ENCODE results near the gene OSBP2.
A peak's percentile ranks its signal among the peaks of the same experiment; 100 is the strongest.

The OSBP2 gene

DNA sequence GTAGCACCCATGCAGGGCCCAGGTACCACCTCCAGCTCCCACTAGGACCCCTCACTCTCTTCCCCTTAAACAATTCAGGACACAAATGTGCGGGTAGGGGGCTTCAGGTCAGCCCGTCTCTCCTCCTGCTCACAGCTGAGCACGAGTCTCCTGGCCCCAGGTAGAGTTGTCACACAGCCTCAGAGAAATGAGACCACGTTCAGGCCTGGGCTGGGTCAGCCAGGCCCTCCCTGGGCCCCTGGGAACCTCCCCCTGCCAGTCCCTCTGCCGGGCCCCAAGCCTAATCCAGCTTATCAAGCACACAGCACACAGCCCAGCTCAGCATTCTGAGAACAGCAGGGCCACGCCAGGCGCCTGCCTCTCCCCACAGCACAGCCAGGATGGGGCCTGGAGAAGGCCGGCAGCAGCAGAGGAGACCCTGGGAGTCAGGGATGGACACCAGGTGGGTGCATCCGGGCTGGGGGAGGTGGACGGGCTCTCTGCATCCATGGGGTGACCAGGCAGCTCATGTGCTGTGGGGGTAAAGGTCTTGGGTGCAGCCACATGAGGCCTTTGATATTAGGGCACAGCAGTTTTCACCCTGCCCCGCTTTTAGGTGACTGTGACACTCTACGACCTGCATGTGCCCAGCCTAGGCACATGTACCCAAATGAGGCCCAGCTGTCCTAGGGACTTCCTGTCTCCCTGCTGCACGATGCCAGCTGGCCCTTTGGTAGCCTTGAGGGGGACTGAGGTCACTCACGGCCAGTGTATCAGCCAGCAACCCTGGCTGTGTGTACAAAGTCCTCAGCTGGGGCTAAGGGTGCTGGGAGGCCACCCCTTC lies 186.9 kb downstream of the OSBP2 start:
- DNase-seq (ENCODE audit: low spot score) = no peak

DNA sequence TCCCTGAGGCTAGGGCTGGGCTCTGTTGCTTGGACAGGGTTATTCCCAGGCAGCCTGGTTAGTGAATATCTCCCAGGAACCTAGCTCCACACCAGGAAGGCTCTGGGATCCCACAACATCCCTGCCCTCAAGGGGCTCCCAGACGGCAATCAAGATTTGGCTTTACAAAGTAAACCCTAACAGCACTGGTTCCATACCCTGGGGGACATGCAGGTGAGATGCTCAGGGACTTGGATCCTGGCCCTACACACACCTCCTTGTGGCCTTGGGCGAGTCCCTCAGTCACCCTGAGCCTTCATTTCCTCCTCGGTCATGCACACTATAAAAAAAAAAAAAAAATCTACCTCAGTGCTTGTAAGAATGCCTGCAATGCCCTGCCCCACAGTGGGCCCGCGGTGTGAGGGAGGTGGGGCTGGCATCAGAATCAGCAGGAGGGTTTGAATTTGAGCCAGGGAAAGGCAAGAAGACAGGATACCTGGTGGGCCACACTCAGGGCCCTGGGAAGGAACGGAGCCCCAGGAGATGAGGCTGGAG lies 187.6 kb downstream of the OSBP2 start:
- no peak for DNase-seq (ENCODE audit: low spot score)

- DNase-seq (ENCODE audit: low spot score) = no peak
These were observed 188.4 kb downstream of the OSBP2 start for GRCh38 chr22:30882974-30883533.

GRCh38 chr22:30883586-30884145 lies 189.0 kb downstream of the OSBP2 start:
- DNase-seq (ENCODE audit: low spot score) = no peak

GRCh38 chr22:30884211-30885000 lies 189.7 kb downstream of the OSBP2 start:
- no peak for DNase-seq (ENCODE audit: low spot score)

GRCh38 chr22:30885001-30885366 lies 190.3 kb downstream of the OSBP2 start:
- DNase-seq (ENCODE audit: low spot score) = no peak

DNA sequence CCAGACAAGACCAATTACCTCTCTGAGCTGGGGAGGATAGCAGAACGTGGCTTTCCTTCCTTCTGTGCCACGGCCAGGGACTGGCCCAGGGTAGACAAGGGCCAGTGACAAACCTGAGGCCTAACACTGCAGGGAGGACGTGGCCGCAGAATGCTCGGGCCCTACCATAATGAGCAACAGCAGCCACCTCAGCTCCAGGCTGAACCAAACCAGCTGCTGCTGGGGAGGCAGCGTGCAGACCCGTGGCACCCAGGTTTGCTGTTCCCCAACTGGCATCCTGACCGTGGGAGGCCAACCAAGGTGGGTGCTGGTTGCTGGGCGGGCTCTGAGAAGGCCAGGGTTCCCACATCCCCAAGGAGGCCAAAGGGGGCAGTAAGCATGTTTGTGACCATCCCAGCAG lies 190.9 kb downstream of the OSBP2 start:
- no peak for DNase-seq (ENCODE audit: low spot score)

DNA sequence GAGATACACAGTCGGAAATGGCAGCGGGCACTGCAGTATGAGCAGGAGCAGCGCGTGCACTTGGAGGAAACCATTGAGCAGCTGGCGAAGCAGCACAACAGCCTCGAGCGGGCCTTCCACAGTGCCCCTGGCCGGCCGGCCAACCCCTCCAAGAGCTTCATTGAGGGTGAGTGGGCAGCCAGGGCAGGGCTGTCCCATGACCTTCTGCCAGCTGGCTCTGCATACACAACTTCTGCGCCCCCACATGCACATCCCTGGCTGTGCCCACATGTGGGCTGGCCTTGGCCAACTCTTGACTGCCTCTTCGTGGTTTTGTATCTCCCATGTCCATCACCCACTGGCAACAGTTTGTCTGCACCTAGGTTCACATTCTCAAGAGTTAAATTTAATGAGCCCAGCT lies 192.8 kb downstream of the OSBP2 start:
- DNase-seq (ENCODE audit: low spot score) = no peak

- DNase-seq (ENCODE audit: low spot score) = no peak
These were observed 193.2 kb downstream of the OSBP2 start for GRCh38 chr22:30887861-30888260.

DNA sequence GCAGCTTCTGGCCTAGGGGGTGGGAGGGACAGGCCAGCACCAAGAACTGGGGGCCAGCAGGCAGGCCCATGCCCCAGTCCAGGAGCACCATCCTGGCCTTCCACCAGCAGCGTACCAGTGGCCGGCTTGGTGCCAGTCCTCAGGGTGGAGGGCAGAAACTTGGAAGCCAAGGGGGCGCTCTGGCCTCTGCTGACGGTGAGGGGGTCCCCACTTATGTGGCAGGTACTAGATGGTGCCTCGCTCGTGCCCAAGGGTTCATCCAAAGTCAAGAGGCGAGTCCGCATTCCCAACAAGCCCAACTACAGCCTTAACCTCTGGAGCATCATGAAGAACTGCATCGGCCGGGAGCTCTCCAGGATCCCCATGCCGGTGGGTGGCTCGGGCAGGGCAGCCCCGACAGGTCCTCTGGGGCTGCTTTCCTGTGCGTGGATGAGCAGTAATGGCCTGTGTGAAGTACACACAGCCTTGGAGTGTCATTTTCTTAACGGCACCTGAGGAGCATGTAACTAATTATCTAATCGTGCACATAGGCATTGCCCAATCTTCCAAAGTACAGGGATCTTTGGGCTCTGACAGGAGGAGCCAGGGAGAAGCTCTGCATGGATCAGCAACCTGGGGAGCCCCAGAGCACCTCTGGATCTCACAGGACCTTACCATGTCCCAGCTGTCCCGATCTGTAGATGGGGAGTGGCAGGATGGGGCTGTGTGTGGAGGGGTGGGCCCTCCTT lies 194.8 kb downstream of the OSBP2 start:
- no peak for DNase-seq (ENCODE audit: low spot score)

GRCh38 chr22:30889996-30890480 lies 195.4 kb downstream of the OSBP2 start:
- DNase-seq (ENCODE audit: low spot score) = no peak

GRCh38 chr22:30890686-30891442 lies 196.2 kb downstream of the OSBP2 start:
- DNase-seq (ENCODE audit: low spot score) = peak; percentile 38

DNA sequence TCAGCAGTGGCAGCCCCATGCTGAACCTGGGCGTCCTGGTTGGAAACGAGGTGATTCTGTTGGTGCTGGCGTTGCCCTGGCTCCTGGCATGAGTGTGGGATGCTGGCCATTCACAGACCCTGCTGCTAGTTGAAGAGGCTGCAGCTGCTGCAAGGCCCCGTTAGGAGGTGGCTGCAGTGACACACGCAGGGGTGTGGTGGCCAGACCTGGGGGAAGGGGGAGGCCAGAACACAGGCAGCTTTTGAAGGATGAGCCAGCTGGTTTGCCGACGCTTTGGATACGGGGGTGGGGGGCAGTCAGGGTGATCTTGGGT lies 196.7 kb downstream of the OSBP2 start:
- DNase-seq (ENCODE audit: low spot score) = no peak

DNA sequence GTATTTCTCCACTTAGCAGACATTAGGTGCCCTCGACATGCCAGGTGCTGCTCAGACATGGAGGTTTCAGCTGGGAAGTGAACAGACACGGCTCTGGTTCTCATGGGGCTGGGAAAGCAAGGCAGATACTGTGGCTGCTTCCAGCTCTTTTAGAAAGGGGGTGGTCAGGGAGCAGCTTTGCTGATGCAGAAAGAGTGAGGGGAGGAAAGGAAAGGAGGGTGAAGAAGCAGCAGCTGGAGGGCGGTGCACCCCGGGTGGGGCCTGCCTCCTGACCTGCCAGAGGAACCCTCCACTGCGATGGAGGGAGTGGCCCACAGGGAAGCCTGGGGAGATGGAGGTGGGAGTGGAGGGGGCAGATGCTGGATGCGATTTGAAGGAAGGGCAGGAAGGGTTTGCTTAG lies 197.1 kb downstream of the OSBP2 start:
- no peak for DNase-seq (ENCODE audit: low spot score)

DNA sequence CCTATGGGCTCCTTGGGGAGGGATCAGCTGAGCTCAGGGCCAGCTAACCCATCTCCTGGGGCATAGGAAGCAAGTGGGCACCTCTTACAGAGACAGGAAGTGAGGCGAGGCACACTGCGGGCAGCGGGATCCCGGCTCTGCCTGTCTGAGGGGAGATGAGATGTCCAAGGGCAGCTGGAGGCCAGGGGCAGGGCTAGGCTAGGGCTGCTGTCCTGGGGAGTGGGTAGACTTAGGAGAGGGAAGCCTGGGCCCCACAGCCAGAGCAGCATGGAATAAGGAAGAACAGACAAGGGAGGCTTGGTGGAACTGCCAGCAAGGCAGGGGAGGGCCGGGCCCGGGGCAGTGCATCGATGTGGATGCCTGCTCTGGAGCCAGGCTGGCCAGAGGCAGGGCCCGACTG lies 197.6 kb downstream of the OSBP2 start:
- no peak for DNase-seq (ENCODE audit: low spot score)

- no peak for DNase-seq (ENCODE audit: low spot score)
These were observed 198.1 kb downstream of the OSBP2 start for GRCh38 chr22:30892731-30893221.

- DNase-seq (ENCODE audit: low spot score) = no peak
These were observed 199.0 kb downstream of the OSBP2 start for GRCh38 chr22:30893434-30894370.

DNA sequence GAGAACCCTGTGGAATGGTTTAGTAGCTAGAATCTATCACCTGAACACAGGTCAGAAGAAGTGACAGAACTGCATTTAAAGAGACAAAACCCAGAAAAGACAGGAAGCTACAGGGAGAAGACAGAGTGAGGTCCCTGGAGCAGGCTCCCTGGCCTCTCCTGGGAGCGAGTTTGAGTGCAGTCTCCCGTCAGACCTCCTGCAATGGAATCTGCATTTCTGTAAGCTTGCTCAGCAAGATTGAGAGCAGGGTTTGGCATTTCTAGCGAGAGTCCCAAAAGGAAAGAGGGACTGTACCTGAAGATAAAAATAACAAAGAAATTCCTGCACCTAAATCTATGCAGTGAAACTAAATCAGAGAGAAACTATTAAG lies 199.7 kb downstream of the OSBP2 start:
- no peak for DNase-seq (ENCODE audit: low spot score)

GRCh38 chr22:30902496-30903357 lies 208.1 kb downstream of the OSBP2 start:
- no peak for DNase-seq (ENCODE audit: low spot score)

All from kidney tubule cell (primary cell).